CD1c-positive myeloid dendritic cell (primary cell): Measurements from ENCODE around the gene DMAC2.
A peak's percentile ranks its signal among the peaks of the same experiment; 100 is the strongest.
"Not testable (repeated sequence)": the region's sequence is repeated elsewhere in the genome, so short reads cannot be mapped to it uniquely, and the experiment has no call there.

Experiments
- DNase-seq: peaks from one replicate; pipeline ENCODE4 v3.0.0-alpha.2; 2016; ENCODE audit errors: extremely low spot score

The DMAC2 gene

GRCh38 chr19:41442473-41443355 is 3.0 kb upstream of the DMAC2 start, which contains the start of gene ERICH4:
TSS of gene ERICH4 (plus strand) at chr19:41443156. CDS start at chr19:41443170, 14 bp downstream.
- DNase-seq: no peak

DNA sequence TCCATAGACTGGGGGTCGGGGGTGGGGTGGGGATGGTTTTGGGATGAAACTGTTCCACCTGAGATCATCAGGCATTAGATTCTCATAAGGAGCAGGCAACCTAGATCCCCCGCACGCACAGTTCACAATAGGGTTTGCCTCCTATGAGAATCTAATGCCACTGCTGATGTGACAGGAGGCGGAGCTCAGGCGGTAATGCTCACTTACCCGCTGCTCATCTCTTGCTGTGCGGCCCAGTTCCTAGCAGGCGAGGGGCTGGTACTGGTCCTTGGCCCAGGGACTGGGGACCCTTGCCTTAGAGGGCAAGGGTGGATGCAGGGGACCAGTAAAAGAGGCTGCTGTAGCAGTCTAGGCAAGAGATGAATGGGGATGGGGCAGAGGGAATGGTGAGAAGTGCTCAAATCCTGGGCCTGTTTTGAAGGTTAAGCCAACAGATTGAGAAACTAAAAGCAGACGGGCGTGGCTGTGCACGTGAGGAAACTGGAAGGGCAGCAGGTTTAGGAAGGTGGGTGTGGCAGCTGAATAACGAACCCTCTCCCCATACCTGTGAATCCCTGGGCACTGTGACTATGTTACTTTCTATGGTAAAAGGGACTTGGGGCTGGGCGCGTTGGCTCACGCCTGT is 1.7 kb upstream of the DMAC2 start:
- no peak for DNase-seq

- no peak for DNase-seq
These were observed 1.7 kb downstream of the DMAC2 start for GRCh38 chr19:41437944-41438574.

- DNase-seq: no peak
These were observed 3.1 kb downstream of the DMAC2 start for GRCh38 chr19:41436674-41436951.

- no peak for DNase-seq
These were observed 3.6 kb downstream of the DMAC2 start for GRCh38 chr19:41435936-41436673.

- DNase-seq: not testable (repeated sequence)
These were observed 4.3 kb downstream of the DMAC2 start for GRCh38 chr19:41435376-41435775.

DNA sequence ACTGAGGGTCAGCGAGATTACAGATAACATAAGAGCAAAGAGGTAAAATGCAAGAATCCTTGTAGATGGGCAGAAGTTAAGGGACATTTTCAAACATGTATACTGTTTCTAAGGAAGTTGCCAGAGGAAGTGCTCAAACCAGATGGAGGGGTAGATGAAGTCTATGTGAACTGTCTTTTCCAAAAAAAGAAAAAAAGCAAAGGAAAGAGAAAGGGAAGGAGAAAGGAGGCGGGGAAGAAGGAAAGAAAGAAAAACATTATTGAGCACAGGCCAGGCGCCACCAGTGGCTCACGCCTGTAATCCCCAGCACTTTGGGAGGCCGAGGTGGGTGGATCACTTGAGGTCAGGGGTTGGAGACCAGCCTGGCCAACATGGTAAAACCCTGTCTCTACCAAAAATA is 5.3 kb downstream of the DMAC2 start:
- no peak for DNase-seq

DNA sequence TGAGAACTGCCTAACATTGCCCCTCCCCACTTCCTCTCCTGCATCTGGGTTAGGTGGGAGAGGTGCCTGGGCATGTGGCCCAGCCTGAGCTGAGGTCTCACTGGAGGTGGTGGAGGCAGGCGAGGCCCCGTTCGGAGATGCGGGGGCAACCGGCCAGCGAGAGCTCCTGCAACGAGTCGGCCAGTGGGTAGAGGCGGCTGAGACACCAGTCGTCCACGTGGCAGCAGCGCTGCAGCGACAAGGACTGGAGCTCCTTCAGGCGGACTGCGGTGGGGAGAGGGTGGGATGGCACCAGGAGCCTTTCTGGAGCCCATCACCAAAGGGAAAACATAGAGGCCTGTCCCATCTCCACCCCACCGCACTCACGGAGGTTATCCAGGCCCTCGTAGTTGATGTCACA is 6.5 kb downstream of the DMAC2 start:
- DNase-seq: no peak

DNA sequence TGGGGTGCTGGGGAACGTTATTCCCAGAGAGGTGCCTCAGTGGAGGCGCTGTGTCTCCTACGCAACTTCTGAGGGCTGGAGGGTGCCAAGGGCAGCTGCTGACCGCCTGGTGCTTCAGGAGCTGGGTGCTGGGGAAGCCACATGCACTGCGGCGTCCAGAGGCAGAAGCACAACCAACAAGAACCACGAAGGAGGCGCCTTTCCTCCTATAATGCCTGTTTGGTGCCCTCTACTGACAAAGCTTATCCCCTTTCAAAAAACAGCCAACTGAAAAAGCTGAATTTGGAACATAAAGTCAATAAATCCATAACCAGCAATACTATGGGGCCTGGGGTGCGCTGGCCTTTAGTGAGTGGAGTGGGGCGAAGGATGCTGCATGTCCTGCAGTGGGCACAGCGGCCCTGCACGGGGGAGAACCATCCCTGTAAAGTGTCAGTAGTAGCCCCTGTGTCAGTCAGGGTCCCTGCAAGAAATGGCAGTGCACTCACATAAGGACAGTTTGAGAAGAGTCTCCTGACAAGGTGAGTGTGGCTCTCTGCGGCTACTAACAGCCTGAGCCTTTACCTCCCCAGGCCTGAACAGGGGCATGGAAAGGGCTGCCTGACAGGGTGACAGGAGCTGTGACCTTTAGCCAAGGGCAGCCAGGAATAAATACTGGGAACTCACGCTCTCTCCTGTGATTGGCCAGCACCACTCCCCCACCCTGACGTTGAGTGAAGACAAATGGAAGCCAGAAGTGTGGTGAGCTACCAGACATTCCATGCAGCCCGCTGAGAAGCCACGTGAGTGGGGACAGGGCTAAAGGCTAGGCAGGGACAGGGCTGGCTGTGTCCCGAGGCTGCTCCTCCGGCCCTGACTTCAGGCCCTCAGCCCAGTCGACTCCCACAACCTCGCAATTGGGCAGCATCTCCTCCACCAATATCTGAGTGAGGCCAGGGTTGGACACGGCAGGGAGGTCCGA is 8.0 kb downstream of the DMAC2 start:
- peak; percentile 64 for DNase-seq

DNA sequence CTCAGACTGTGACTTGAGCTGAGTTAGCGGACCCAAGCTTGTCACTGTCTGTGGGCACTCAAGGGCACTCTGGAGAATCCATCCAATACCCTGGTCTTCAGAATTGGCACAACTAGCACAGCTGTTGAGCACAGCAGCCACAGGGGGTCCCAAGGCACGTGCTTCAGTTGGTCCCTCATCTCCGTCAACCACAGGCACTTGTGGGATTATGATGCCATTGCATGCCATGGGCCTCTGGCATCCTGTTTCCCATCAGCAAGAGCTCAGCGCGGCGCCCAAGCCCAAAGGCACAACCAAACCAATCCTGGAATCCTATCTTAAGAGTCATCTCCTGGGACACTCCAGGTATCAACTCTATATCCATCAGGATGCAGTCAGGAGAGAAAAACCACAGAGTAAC is 8.8 kb downstream of the DMAC2 start:
- no peak for DNase-seq

GRCh38 chr19:41428481-41428859 is 11.2 kb downstream of the DMAC2 start:
- DNase-seq: no peak

DNA sequence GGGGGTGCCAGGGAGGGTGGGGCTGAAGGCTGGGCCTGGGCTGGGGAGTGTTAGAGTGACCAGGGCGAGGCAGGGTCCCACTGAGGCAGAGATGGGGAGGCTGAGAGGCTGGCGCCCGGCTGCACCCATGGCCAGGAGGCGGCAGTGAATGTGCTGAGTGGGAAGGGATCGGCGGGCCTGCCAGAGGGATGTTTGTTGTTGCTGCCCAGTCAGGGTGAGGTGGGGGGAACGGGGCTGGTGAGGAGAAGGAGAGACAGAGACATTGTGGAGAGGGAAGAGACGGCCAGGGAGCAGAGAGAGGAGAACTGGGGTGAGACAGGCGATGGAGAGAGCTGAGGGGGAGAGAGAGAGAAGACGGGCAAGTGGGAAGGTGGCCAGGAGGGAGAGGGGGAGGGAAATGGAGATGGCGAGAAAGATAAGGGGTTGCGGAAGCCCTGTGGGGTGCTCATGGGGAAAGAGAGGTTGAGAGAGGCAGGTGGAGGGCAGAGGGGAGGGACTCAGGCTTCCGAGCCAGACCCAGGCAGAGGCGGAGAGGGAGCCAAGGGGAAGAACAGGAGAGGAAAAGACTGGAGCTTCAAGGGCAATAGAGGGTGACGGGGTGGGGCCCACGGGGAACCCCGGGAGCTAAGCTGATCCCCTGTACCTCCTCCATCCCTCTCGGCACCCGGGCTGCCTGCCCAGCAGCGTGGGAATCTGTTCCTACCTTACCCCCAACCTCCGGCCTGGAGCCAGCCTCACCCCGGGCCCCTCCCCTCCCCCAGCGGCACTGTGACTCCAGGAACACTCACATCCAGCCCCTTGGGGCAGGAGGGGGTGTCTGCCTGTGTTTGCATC is 11.8 kb downstream of the DMAC2 start:
- DNase-seq: peak; percentile 15

- DNase-seq: peak; percentile 16
These were observed 12.6 kb downstream of the DMAC2 start, which contains the start of gene B3GNT8 for GRCh38 chr19:41426952-41427646. TSS of gene B3GNT8 (minus strand) at chr19:41427374. CDS start at chr19:41426778, 596 bp downstream.

DNA sequence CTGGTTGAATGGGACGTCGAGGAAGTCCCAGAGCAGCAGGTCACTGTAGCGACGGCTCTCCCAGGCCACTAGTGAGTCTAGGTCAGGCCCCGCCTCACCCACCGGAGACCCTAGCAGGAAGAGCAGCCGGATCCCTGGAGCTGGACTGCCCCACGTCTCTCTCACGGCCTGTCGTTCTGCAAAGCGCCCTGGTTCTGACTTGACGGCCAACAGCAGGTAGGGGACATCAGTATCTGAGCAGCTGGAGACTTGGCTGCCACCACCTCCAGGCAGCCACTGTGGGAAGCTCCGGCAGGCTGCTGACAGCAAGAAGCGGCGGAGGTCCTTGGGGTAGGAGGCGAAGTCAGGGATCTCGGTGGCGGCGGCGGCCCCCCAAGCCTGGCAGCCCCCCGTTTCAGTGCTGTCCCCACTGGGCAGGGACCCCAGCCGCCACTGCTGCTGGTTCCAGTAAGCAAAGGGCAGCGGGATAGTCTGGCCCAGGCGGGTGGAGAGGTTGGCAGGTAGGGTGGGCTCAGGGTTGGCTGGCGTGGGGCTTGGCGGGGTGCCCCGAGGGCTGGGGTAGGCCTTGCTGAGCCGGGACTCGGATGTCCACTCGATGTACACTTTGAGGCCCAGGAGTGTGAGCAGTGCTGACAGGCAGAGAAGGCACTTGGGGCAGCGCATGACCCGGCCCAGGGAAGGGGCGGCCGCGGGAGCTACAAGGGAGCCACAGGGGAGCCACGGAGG is 13.4 kb downstream of the DMAC2 start:
- no peak for DNase-seq

- no peak for DNase-seq
These were observed 14.3 kb downstream of the DMAC2 start for GRCh38 chr19:41425174-41426115.

DNA sequence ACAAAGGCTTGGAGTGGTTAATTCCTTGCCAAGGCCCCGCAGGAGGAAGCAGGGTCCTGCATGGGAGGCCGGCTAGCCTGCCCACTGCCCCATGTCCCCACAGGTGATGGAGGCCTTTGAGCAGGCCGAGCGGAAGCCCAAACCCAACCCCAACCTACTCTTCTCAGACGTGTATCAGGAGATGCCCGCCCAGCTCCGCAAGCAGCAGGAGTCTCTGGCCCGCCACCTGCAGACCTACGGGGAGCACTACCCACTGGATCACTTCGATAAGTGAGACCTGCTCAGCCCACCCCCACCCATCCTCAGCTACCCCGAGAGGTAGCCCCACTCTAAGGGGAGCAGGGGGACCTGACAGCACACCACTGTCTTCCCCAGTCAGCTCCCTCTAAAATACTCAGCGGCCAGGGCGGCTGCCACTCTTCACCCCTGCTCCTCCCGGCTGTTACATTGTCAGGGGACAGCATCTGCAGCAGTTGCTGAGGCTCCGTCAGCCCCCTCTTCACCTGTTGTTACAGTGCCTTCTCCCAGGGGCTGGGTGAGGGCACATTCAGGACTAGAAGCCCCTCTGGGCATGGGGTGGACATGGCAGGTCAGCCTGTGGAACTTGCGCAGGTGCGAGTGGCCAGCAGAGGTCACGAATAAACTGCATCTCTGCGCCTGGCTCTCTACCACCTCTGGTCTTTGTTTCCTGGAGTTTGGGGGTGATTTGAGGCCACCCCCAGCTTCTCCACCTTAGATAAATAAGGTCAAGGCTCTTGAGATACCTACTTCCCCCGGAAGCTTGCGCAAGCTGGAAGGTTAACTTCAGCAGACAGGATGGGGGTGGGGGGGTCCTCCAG is 15.2 kb downstream of the DMAC2 start:
- DNase-seq: no peak

DNA sequence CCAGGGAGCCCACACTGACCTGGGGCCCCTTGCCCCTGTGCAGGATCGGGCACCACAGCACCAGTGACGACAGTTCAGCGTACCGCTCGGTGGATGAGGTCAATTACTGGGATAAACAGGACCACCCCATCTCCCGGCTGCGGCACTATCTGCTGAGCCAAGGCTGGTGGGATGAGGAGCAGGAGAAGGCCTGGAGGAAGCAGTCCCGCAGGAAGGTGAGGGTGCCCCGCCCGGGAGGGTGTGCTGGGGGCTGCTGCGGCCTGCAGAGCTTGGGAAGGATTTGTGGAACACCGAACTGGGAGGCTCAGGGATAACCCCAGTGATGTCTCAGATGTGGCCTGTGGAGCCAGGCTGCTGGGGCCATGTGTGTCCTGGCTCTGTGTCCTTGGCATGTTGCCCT is 16.8 kb downstream of the DMAC2 start:
- DNase-seq: no peak
